HepG2 (cell line): ENCODE results near the gene CALM1. TPM values are rescaled to one million over a fixed set of nuclear protein-coding genes. Genes with fewer than 3 reads are reported as not detected.

Experiments used
- ATF7 ChIP-seq, 2 experiments: fragments of 450-650 bp in 1 of 2; sonication (generic) in 1 of 2; formaldehyde crosslinking in 1 of 2; IDR thresholded peaks; 2 replicates each; pipeline versions ENCODE4 v1.4.0 to v1.6.1; 2016 to 2020; ENCODE audit warnings: antibody characterized with exemption in 1 of 2, mild to moderate bottlenecking in 1 of 2, missing genetic modification reagents in 1 of 2
- CENPBD1 ChIP-seq: sonication (generic); formaldehyde crosslinking; IDR thresholded peaks from 2 replicates; pipeline ENCODE4 v1.8.0; 2022; ENCODE audit warnings: missing genetic modification reagents, low read depth, mild to moderate bottlenecking, borderline replicate concordance
- MATR3 ChIP-seq: sonication (generic); formaldehyde crosslinking; IDR thresholded peaks from 2 replicates; pipeline ENCODE4 v1.4.0; 2020; ENCODE audit warnings: missing genetic modification reagents
- PAXIP1 ChIP-seq: sonication (generic); formaldehyde crosslinking; conservative IDR thresholded peaks from 2 replicates; pipeline ENCODE4 v1.4.0; 2020; ENCODE audit warnings: mild to moderate bottlenecking, missing genetic modification reagents, moderate library complexity
- SOX6 ChIP-seq, 2 experiments: fragments of 450-650 bp in 1 of 2; sonication (generic) in 1 of 2; formaldehyde crosslinking in 1 of 2; IDR thresholded peaks; 2 replicates each; pipeline versions ENCODE4 v1.4.0 to v1.6.1; 2017 to 2020; ENCODE audit warnings: antibody characterized with exemption in 1 of 2, mild to moderate bottlenecking in 1 of 2, missing genetic modification reagents in 1 of 2
- TFDP1 ChIP-seq: IDR thresholded peaks from 2 replicates; pipeline ENCODE4 v1.6.1; 2016; ENCODE audit warnings: missing compliant biosample characterization, missing genetic modification reagents, borderline replicate concordance
- TRIM24 ChIP-seq: sonication (generic); formaldehyde crosslinking; IDR thresholded peaks from 2 replicates; pipeline ENCODE4 v1.8.0; 2022; ENCODE audit warnings: mild to moderate bottlenecking, missing genetic modification reagents
- ZBTB10 ChIP-seq: sonication (generic); formaldehyde crosslinking; IDR thresholded peaks from 2 replicates; pipeline ENCODE4 v1.4.0; 2020; ENCODE audit warnings: missing genetic modification reagents, borderline replicate concordance
- ZIK1 ChIP-seq: sonication (generic); formaldehyde crosslinking; IDR thresholded peaks from 2 replicates; pipeline ENCODE4 v1.5.0; 2020; ENCODE audit warnings: mild to moderate bottlenecking, low read depth, missing genetic modification reagents, borderline replicate concordance
- ZNF274 ChIP-seq: sonication (generic); formaldehyde crosslinking; IDR thresholded peaks from 2 replicates; pipeline ENCODE4 v1.5.1; 2020; ENCODE audit warnings: mild to moderate bottlenecking, missing genetic modification reagents
- ZNF430 ChIP-seq: sonication (generic); formaldehyde crosslinking; IDR thresholded peaks from 2 replicates; pipeline ENCODE4 v1.9.0; 2021; ENCODE audit warnings: mild to moderate bottlenecking, missing genetic modification reagents
- ZNF468 ChIP-seq: sonication (generic); formaldehyde crosslinking; IDR thresholded peaks from 2 replicates; pipeline ENCODE4 v1.8.0; 2022; ENCODE audit warnings: mild to moderate bottlenecking, moderate library complexity, missing genetic modification reagents
- ZNF567 ChIP-seq: sonication (generic); formaldehyde crosslinking; IDR thresholded peaks from 2 replicates; pipeline ENCODE4 v1.8.1; 2023; ENCODE audit warnings: mild to moderate bottlenecking, missing genetic modification reagents, borderline replicate concordance
- ZNF574 ChIP-seq: sonication (generic); formaldehyde crosslinking; IDR thresholded peaks from 2 replicates; pipeline ENCODE4 v1.4.0; 2020; ENCODE audit warnings: missing genetic modification reagents
- ZNF639 ChIP-seq: conservative IDR thresholded peaks from 2 replicates; pipeline ENCODE4 v1.6.1; 2018; ENCODE audit warnings: missing genetic modification reagents
- polyA plus RNA-seq, 8 experiments: library from polyadenylated mRNA; depleted of rRNA in 3 of 8; stranded (reverse) in 7 of 8; unstranded in 1 of 8; fragments of >200 nt; fragmentation: Illumina TruSeq in 4 of 8; extraction: Trizol in 4 of 8; gene quantifications; 2 replicates each; pipeline versions ENCODE4 v1.2.1 to v1.2.3, GENCODE V29; 2011 to 2016; ENCODE audit warnings: low read depth in 4 of 8, missing spikeins in 1 of 8, mixed read lengths in 1 of 8; ENCODE audit not compliant: insufficient read depth in 1 of 8
- total RNA-seq, 5 experiments: library from RNA; depleted of rRNA; stranded (reverse); fragments of >200 nt; fragmentation: Illumina TruSeq; extraction: Trizol; gene quantifications; 2 replicates each; pipeline ENCODE4 v1.2.3, GENCODE V29; 2016; ENCODE audit warnings: low read depth in 1 of 5

Gene CALM1
- total and polyA plus RNA-seq, 2 of the 13 experiments (the other 11 are each of a cell fraction or from before 2014, with no cell fraction given): 110 to 238 TPM

- TF ChIP-seq ZNF574 (CRISPR knock-in tag) (peak; percentile 88), ATF7 (IDR thresholded peaks at IDR 0.05) (peak; percentile 60; the same call in 1 of the 2 replicates), ATF7 (CRISPR knock-in tag; IDR thresholded peaks at IDR 0.05) (peak; percentile 78), ZNF567 (CRISPR knock-in tag) (no peak), CENPBD1 (CRISPR knock-in tag) (no peak), TRIM24 (CRISPR knock-in tag) (no peak), ZNF430 (peak; percentile 89), TFDP1 (no peak; the same call in none of the 2 replicates), ZIK1 (no peak), ZNF639 (peak; percentile 80), ZBTB10 (CRISPR knock-in tag) (peak; percentile 70), MATR3 (CRISPR knock-in tag) (no peak), ZNF274 (CRISPR knock-in tag) (peak; percentile 42; the same call in 1 of the 2 replicates), SOX6 (IDR thresholded peaks at IDR 0.05) (no peak), SOX6 (CRISPR knock-in tag; IDR thresholded peaks at IDR 0.05) (peak; percentile 77), ZNF468 (no peak), PAXIP1 (peak; percentile 56)
Observed at GRCh38 chr14:90383126-90383730, 13.6 kb upstream of the CALM1 start (continued).
